ENCODE results near the gene SLC29A1.

Gene SLC29A1

DNA sequence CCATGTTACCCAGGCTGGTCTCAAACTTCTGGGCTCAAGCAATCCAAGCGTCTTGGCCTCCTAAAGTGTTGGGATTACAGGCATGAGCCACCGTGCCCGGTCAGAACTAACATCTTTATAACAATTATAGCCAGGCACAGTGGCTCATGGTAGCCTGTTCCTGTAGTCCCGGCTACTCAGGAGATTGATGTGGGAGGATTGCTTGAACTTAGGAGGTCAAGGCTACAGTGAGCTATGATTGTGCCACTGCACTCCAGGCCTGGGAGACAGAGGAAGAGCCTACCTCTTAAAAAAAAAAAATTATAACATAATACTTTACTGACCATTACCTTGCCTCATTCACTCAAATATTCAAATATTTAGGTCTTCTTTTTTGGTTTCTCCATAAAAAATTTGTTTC, 23.5 kb upstream of the SLC29A1 start:
- no peak overlapping the region for H3K4me2 ChIP-seq (ENCODE audit: low read length)
- H2AFZ ChIP-seq (ENCODE audit: low read depth, low read length): no peak overlapping the region
- H3K9ac ChIP-seq (ENCODE audit: low read length): no peak overlapping the region
- H3K27ac ChIP-seq (ENCODE audit: low read length): no peak overlapping the region
- peaks cover 6% of the 10 kb centered on the region for H3K27me3 ChIP-seq (ENCODE audit: low read depth, low read length)
- H3K79me2 ChIP-seq (ENCODE audit: low read length): no peaks in the 10 kb centered on the region
- TF ChIP-seq, protein P1, sequence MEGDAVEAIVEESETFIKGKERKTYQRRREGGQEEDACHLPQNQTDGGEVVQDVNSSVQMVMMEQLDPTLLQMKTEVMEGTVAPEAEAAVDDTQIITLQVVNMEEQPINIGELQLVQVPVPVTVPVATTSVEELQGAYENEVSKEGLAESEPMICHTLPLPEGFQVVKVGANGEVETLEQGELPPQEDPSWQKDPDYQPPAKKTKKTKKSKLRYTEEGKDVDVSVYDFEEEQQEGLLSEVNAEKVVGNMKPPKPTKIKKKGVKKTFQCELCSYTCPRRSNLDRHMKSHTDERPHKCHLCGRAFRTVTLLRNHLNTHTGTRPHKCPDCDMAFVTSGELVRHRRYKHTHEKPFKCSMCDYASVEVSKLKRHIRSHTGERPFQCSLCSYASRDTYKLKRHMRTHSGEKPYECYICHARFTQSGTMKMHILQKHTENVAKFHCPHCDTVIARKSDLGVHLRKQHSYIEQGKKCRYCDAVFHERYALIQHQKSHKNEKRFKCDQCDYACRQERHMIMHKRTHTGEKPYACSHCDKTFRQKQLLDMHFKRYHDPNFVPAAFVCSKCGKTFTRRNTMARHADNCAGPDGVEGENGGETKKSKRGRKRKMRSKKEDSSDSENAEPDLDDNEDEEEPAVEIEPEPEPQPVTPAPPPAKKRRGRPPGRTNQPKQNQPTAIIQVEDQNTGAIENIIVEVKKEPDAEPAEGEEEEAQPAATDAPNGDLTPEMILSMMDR (IDR thresholded peaks at IDR 0.05; ENCODE audit: low read depth, low read length): no peak
- no peak for TF ChIP-seq EZH2phosphoT487 (IDR thresholded peaks at IDR 0.05; ENCODE audit: low read depth)
- no peaks in the 10 kb centered on the region; the same call in 1 of the 2 replicates for H3K4me1 ChIP-seq (ENCODE audit: low read length)
- H3K4me3 ChIP-seq (ENCODE audit: low read length): no peak overlapping the region
- H4K20me1 ChIP-seq (ENCODE audit: insufficient read depth, low read length): no peaks in the 10 kb centered on the region
- H3K36me3 ChIP-seq (replicated peaks; ENCODE audit: low read depth, low read length): no peaks in the 10 kb centered on the region
- no peaks in the 10 kb centered on the region for H3K9me3 ChIP-seq (ENCODE audit: insufficient read depth, low read length)

DNA sequence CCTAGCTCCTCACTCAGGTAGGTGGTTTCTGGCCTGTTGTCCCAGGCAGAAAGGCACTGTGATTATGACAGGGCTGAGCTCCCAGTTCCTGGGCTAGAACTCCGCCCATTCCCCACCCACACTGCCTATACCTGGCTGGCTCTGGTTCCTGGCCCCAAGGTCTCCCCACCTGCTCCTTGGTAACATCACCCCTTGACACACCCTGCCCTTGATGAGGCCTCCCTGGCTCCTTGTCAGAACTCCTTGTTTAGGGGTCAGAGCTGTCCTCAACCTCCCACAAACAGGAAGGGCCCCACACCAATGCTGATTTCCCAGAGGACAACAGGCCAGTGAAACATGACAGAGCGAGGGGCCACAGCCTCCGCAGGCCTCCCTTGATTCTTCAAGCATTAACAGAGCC, 22.2 kb upstream of the SLC29A1 start:
- TF ChIP-seq EZH2phosphoT487 (IDR thresholded peaks at IDR 0.05; ENCODE audit: low read depth): no peak
- TF ChIP-seq, protein P1 (IDR thresholded peaks at IDR 0.05; ENCODE audit: low read depth, low read length): no peak
- Histone ChIP-seq H3K27ac (ENCODE audit: low read length) (no peak overlapping the region), H3K9ac (ENCODE audit: low read length) (no peak overlapping the region), H2AFZ (ENCODE audit: low read depth, low read length) (no peak overlapping the region), H3K4me1 (ENCODE audit: low read length) (peaks cover under 1% of the 10 kb centered on the region; the same call in 1 of the 2 replicates), H3K36me3 (replicated peaks; ENCODE audit: low read depth, low read length) (no peaks in the 10 kb centered on the region), H3K27me3 (ENCODE audit: low read depth, low read length) (0 out of 2 replicates have a peak, but pooled peaks cover 4% of the 10 kb centered on the region), H4K20me1 (ENCODE audit: insufficient read depth, low read length) (no peaks in the 10 kb centered on the region), H3K4me2 (ENCODE audit: low read length) (no peak overlapping the region), H3K4me3 (ENCODE audit: low read length) (no peak overlapping the region), H3K79me2 (ENCODE audit: low read length) (no peaks in the 10 kb centered on the region), H3K9me3 (ENCODE audit: insufficient read depth, low read length) (no peaks in the 10 kb centered on the region)

- TF ChIP-seq, protein P1 (IDR thresholded peaks at IDR 0.05; ENCODE audit: low read depth, low read length): no peak
- TF ChIP-seq EZH2phosphoT487 (IDR thresholded peaks at IDR 0.05; ENCODE audit: low read depth): no peak
- H3K4me2 ChIP-seq (ENCODE audit: low read length): no peak overlapping the region
- H3K27me3 ChIP-seq (ENCODE audit: low read depth, low read length): 0 out of 2 replicates have a peak, but pooled peaks cover 4% of the 10 kb centered on the region
- H4K20me1 ChIP-seq (ENCODE audit: insufficient read depth, low read length): no peaks in the 10 kb centered on the region
- no peaks in the 10 kb centered on the region for H3K9me3 ChIP-seq (ENCODE audit: insufficient read depth, low read length)
- H3K79me2 ChIP-seq (ENCODE audit: low read length): no peaks in the 10 kb centered on the region
- no peak overlapping the region for H3K4me3 ChIP-seq (ENCODE audit: low read length)
- H3K4me1 ChIP-seq (ENCODE audit: low read length): peaks cover 6% of the 10 kb centered on the region
- no peak overlapping the region for H2AFZ ChIP-seq (ENCODE audit: low read depth, low read length)
- no peaks in the 10 kb centered on the region for H3K36me3 ChIP-seq (replicated peaks; ENCODE audit: low read depth, low read length)
- no peak overlapping the region for H3K9ac ChIP-seq (ENCODE audit: low read length)
- H3K27ac ChIP-seq (ENCODE audit: low read length): no peak overlapping the region
Observed at GRCh38 chr6:44201638-44202303, 21.6 kb upstream of the SLC29A1 start.

GRCh38 chr6:44202332-44202971, 20.9 kb upstream of the SLC29A1 start:
- no peaks in the 10 kb centered on the region for H3K9me3 ChIP-seq (ENCODE audit: insufficient read depth, low read length)
- H3K36me3 ChIP-seq (replicated peaks; ENCODE audit: low read depth, low read length): no peaks in the 10 kb centered on the region
- H3K27me3 ChIP-seq (ENCODE audit: low read depth, low read length): 0 out of 2 replicates have a peak, but pooled peaks cover 4% of the 10 kb centered on the region
- H4K20me1 ChIP-seq (ENCODE audit: insufficient read depth, low read length): no peaks in the 10 kb centered on the region
- no peak overlapping the region for H2AFZ ChIP-seq (ENCODE audit: low read depth, low read length)
- peaks cover 11% of the 10 kb centered on the region for H3K4me1 ChIP-seq (ENCODE audit: low read length)
- TF ChIP-seq, protein P1 (IDR thresholded peaks at IDR 0.05; ENCODE audit: low read depth, low read length): no peak
- no peak overlapping the region for H3K27ac ChIP-seq (ENCODE audit: low read length)
- H3K4me3 ChIP-seq (ENCODE audit: low read length): no peak overlapping the region
- H3K79me2 ChIP-seq (ENCODE audit: low read length): no peaks in the 10 kb centered on the region
- no peak overlapping the region for H3K4me2 ChIP-seq (ENCODE audit: low read length)
- no peak overlapping the region for H3K9ac ChIP-seq (ENCODE audit: low read length)
